Dedifferentiated amniotic fluid mesenchymal stem cell (primary cell): ENCODE results near the gene XRN1.
"Not testable (repeated sequence)": the region's sequence is repeated elsewhere in the genome, so short reads cannot be mapped to it uniquely, and the experiment has no call there.

Experiments used
- DNase-seq: peaks from one replicate; pipeline ENCODE4 v3.0.0-alpha.2; 2016; ENCODE audit errors: extremely low spot score

The XRN1 gene

GRCh38 chr3:142434503-142434902 lies 13.3 kb downstream of the XRN1 start:
- DNase-seq, result no peak

- no peak for DNase-seq
Observed at GRCh38 chr3:142433110-142433509, 14.7 kb downstream of the XRN1 start.

GRCh38 chr3:142429582-142429981 lies 18.3 kb downstream of the XRN1 start:
- no peak for DNase-seq

- DNase-seq, result no peak
Observed at GRCh38 chr3:142424754-142425153, 23.1 kb downstream of the XRN1 start.

GRCh38 chr3:142418926-142419592 lies 28.8 kb downstream of the XRN1 start:
- DNase-seq, result no peak

GRCh38 chr3:142417302-142417701 lies 30.5 kb downstream of the XRN1 start:
- DNase-seq, result no peak

- DNase-seq, result not testable (repeated sequence)
Observed at GRCh38 chr3:142400537-142400936, 47.3 kb downstream of the XRN1 start.

GRCh38 chr3:142394921-142395622 lies 52.8 kb downstream of the XRN1 start:
- DNase-seq, result no peak

- DNase-seq, result no peak
Observed at GRCh38 chr3:142385078-142385477, 62.8 kb downstream of the XRN1 start.

GRCh38 chr3:142374687-142375086 lies 73.2 kb downstream of the XRN1 start:
- no peak for DNase-seq

- not testable (repeated sequence) for DNase-seq
Observed at GRCh38 chr3:142369576-142369975, 78.3 kb downstream of the XRN1 start.

- no peak for DNase-seq
Observed at GRCh38 chr3:142366434-142366833, 81.4 kb downstream of the XRN1 start.

- no peak for DNase-seq
Observed at GRCh38 chr3:142363936-142364467, 83.8 kb downstream of the XRN1 start.

GRCh38 chr3:142363433-142363832 lies 84.4 kb downstream of the XRN1 start:
- not testable (repeated sequence) for DNase-seq

GRCh38 chr3:142359367-142359766 lies 88.5 kb downstream of the XRN1 start:
- no peak for DNase-seq

- DNase-seq, result no peak
Observed at GRCh38 chr3:142356818-142357217, 91.0 kb downstream of the XRN1 start.

- DNase-seq, result no peak
Observed at GRCh38 chr3:142355692-142356091, 92.1 kb downstream of the XRN1 start.

- no peak for DNase-seq
Observed at GRCh38 chr3:142354076-142354475, 93.8 kb downstream of the XRN1 start.

GRCh38 chr3:142353571-142353970 lies 94.3 kb downstream of the XRN1 start:
- no peak for DNase-seq

- DNase-seq, result not testable (repeated sequence)
Observed at GRCh38 chr3:142352698-142353097, 95.1 kb downstream of the XRN1 start.

GRCh38 chr3:142348460-142348859 lies 99.4 kb downstream of the XRN1 start:
- DNase-seq, result no peak

- DNase-seq, result no peak
Observed at GRCh38 chr3:142337994-142338393, 109.8 kb downstream of the XRN1 start.

- DNase-seq, result no peak
Observed at GRCh38 chr3:142332390-142332789, 115.4 kb downstream of the XRN1 start.
